ENCODE measurements around the gene C16orf54. TPM values are rescaled to one million over a fixed set of nuclear protein-coding genes. Genes with fewer than 3 reads are reported as not detected.
"Not testable (repeated sequence)": the region's sequence is repeated elsewhere in the genome, so short reads cannot be mapped to it uniquely, and the experiment has no call there.

C16orf54 gene
- total RNA-seq, 1 donor from 2014 or later: 5.2 TPM

DNA sequence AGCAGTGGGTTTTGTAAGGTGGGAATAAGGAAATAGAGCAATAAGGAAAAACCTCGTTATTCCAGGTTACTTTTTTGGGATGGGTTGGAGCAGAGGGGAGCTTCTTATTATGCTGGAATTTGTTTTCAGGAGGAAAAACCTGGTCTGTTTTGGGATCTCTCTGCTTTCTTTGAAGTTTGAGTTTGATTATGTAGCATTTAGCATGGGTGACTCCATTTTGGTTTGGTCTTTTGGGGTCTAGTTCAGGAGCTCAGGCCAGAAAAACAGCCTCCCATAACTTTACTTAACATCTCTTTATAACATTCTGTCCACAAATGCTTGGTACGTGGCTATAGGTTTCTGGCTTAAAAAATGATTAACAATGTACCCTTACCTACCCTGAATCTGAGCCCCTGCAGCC lies 23.7 kb upstream of the C16orf54 start:
- DNase-seq (ENCODE audit: low spot score): no peak

- no peak for DNase-seq (ENCODE audit: low spot score)
Measured at GRCh38 chr16:29767062-29767461, 21.3 kb upstream of the C16orf54 start.

- no peak for DNase-seq (ENCODE audit: low spot score)
Measured at GRCh38 chr16:29766571-29766970, 20.8 kb upstream of the C16orf54 start.

- DNase-seq (ENCODE audit: low spot score): no peak
Measured at GRCh38 chr16:29765167-29766032, 19.6 kb upstream of the C16orf54 start.

DNA sequence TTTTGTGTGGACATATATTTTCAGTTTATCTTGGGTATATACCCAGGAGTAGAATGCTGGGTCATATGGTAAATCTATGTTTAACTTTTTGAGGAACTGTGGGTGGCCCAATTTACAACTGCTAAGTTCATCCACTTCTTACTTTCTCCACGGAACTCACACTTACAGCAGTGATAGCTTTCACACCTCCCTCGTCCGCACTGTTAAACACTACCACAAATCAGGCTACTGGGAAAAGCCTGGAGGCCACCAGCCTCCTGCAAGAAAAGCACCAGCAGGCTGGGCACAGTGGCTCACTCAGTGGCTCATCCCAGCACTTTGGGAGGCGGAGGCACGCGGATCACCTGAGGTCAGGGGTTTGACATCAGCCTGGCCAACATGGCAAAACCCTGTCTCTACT lies 17.5 kb upstream of the C16orf54 start:
- DNase-seq (ENCODE audit: low spot score): no peak

- no peak for DNase-seq (ENCODE audit: low spot score)
Measured at GRCh38 chr16:29761882-29762281, 16.1 kb upstream of the C16orf54 start.

GRCh38 chr16:29761280-29761651 lies 15.5 kb upstream of the C16orf54 start:
- not testable (repeated sequence) for DNase-seq (ENCODE audit: low spot score)

DNA sequence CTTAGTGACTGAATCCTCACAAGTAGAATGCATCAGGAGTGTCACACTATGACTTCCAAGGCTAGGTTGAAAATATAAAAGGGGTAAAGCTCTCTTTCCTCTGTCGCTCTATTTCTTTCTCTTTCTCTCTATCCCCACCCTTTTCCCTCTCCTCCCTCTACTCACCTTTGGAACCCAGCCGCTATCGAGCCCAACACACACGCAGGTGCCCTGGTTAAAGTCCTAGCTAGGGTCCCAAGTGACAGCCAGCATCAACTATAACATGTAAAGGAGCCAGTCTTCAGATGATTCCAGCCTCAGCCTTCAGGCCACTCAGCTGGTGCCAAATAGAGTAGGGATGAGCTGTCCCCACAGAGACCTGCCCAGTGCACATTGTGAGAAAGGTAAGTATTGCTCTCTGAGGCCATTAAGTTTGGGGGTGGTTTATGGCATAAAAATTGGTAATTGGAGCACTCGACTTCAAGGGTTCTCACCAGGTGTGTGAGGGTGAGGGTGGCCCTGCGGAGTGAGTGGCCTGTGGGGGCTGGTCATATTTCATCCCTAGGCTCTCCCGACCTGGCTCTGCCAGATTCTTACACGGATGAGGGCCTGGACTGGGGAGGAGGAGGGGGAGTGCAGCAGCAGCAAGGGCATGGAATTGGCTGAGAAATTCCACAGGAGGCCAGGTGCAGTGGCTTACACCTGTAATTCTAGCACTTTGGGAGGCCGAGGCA lies 14.9 kb upstream of the C16orf54 start:
- no peak for DNase-seq (ENCODE audit: low spot score)

- no peak for DNase-seq (ENCODE audit: low spot score)
Measured at GRCh38 chr16:29757950-29758466, 12.2 kb upstream of the C16orf54 start.

- not testable (repeated sequence) for DNase-seq (ENCODE audit: low spot score)
Measured at GRCh38 chr16:29757086-29757485, 11.3 kb upstream of the C16orf54 start.

DNA sequence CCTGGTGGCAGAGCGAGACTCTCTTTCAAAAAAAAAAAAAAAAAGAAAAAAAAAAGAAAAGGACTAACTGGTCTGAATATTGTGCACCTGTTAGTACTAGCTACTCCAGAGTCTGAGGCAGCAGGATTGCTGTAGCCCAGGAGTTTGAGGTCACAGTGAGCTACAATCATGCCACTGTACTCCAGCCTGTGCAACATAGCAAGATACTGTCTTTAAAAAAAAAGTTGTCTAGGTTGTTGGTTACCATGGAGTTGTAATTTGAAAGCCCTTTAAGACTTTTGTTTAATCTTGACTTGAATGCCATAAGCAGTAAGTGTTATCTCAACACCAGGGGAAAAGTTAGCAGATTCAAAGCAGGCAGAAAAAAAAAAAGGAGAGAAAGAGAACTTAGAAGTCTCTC lies 10.9 kb upstream of the C16orf54 start:
- DNase-seq (ENCODE audit: low spot score): no peak

DNA sequence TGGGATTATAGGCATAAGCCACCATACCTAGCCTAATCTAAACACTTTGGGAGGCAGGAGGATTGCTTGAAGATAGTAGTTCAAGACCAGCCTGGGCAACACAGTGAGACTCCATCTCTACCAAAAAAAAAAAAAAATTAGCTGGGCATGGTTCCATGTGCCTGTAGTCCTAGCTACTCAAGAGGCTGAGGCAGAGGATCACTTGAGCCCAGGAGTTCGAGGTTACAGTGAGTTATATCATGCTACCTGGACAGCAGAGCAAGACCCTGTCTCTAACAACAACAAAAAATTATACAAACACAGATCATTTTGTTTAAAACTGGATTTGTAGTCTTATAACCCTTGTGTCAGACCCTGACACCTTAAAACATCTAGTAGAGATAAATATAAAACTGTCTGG lies 7.7 kb upstream of the C16orf54 start:
- no peak for DNase-seq (ENCODE audit: low spot score)

DNA sequence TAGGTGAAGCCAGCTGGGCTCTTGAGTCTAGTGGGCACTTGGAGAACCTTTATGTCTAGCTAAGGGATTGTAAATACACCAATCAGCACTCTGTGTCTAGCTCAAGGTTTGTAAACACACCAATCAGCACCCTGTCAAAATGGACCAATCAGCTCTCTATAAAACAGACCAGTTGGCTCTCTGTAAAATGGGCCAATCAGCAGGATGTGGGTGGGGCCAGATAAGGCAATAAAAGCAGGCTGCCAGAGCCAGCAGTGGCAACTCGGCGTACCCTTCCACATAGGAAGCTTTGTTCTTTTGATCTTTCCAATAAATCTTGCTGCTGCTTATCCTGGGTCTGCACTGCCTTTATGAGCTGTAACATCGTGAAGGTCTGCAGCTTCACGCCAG lies 3.0 kb upstream of the C16orf54 start:
- not testable (repeated sequence) for DNase-seq (ENCODE audit: low spot score)

DNA sequence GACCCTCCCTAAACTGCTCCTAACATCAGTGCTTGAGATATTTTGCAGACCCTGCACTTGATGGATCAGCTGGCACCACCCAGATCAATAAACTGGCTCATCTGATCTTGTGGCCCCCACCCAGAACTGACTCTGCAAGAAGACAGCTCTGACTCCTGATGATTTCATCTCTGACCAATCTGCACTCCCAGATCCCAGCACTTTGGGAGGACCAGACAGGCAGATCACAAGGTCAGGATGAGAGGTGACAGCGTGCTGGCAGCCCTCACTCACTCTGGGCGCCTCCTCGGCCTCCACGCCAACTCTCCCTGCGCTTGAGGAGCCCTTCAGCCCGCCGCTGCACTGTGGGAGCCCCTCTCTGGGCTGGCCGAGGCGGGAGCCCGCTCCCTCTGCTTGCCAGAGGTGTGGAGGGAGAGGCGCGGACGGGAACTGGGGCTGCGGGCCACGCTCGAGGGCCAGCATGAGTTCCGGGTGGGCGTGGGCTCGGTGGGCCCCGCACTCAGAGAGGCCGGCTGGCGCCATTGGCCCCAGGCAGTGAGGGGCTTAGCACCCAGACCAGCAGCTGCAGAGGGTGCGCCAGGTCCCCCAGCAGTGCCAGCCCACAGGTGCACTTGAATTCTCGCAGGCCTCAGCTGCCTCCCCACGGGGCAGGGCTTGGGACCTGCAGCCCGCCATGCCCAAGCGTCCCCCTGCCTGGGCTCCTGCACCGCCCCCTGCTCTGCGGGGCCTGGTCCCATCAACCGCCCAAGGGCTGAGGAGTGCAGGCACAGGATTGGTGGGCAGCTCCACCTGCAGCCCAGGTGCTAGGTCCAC lies 2.4 kb upstream of the C16orf54 start:
- DNase-seq (ENCODE audit: low spot score): no peak

GRCh38 chr16:29746518-29746917 lies 728 bp upstream of the C16orf54 start:
- DNase-seq (ENCODE audit: low spot score): not testable (repeated sequence)

DNA sequence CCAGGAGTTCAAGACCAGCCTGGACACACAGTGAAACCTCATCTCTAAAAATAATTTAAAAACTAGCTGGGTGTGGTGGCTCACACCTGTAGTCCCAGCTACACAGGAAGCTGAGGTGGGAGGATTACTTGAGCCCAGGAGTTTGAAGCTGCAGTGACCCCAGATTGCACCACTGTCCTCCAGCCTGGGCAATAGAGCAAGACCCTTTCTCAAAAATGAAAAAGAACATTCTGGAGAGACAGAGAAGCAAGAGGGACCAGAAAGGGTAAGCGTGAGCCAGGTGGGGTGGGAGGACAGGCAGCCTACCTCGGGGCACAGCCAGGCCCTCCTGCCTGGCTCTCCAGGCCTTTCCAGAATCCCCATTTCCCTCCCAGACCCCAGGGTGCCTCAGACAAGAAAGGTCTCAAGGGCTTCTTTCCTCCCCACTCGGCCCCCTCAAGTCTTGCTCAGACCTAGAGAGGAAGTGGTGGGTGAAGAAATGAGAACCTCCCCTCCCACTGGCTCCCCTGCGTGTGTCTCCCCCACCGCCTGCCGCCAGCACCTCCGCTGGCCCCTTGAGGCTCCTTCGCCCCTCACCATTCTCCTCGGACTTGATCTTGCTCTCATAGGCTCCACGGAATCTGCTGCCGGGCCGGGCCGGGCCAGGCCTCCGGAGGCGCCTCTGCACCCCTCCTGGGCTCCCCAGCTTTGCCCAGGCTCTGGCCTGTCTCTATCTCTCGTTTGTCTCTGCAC lies 503 bp downstream of the C16orf54 start:
- DNase-seq (ENCODE audit: low spot score): no peak

- no peak for DNase-seq (ENCODE audit: low spot score)
Measured at GRCh38 chr16:29744541-29745101, 1.2 kb downstream of the C16orf54 start.

DNA sequence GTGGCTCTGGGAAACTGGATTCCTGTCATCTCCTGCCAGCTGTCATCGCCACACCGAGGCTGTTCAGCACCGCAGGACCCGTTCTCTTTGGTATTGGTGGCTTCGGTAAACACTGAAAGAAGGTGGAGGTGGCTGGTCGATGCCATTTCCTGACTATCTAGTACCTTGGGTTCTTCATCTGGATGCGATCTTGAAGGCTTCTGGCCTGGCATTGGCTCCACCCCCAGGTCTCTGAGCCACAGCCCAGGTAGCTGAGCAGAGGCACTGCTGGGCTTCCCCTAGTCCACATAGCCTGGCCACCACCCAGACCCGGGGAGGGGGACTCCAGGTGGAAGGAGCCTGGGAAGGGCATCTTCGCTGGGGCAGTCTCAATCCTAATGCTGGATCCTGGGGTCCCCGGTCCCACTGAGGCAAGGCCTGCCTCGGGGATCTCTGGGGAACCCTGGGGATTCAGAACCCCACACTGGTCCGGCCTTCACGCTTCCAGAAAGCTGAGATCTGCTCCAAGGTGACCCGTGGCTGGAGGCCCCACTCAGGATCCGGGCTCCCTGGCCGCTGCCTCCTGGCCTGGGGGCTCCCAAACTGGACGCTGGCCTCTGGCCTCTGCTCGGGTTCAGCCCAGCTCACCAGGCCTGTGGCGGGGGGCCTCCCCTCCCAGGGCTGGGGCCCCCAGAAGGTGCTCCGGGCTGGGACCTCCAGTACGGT lies 1.8 kb downstream of the C16orf54 start:
- no peak for DNase-seq (ENCODE audit: low spot score)

GRCh38 chr16:29743475-29743826 lies 2.3 kb downstream of the C16orf54 start:
- no peak for DNase-seq (ENCODE audit: low spot score)

- no peak for DNase-seq (ENCODE audit: low spot score)
Measured at GRCh38 chr16:29742683-29743275, 3.0 kb downstream of the C16orf54 start.
